SK-N-SH (cell line): ENCODE results near the gene TOLLIP. TPM values are rescaled to one million over a fixed set of nuclear protein-coding genes. Genes with fewer than 3 reads are reported as not detected.
A peak's percentile ranks its signal among the peaks of the same experiment; 100 is the strongest.

Experiments used
- CTCF ChIA-PET: fragments of 300-600, 350-600 bp; formaldehyde crosslinking; extraction: SDS; loops from one replicate; lab custom pipeline; 2021; lab: Yijun Ruan, JAX
- POLR2A ChIA-PET: fragments of 350-600 bp; sonication (Branson Sonifier 250); formaldehyde crosslinking; extraction: SDS; loops from one replicate; lab custom pipeline; 2020; ENCODE audit warnings: antibody characterized with exemption, inconsistent platforms; lab: Yijun Ruan, JAX
- DNase-seq: peaks from one replicate; pipeline ENCODE4 v3.0.0; 2012
- H2AFZ ChIP-seq: fragments of 200-600 bp; sonication (generic); 2 replicates; pipeline ENCODE4 v1.8.1; 2016; ENCODE audit warnings: antibody characterized with exemption, mild to moderate bottlenecking, low read depth
- H3F3A ChIP-seq: fragments of 200-600 bp; sonication (generic); replicated peaks from 2 replicates; pipeline ENCODE3; 2016; ENCODE audit warnings: antibody characterized with exemption, mild to moderate bottlenecking; ENCODE audit not compliant: insufficient read depth
- H3K27ac ChIP-seq, 2 experiments: fragments of 200-500 bp in 1 of 2; fragments of 200-600 bp in 1 of 2; sonication (Bioruptor generic) in 1 of 2; sonication (generic), shearing (Covaris generic) in 1 of 2; 2 replicates each; pipeline versions ENCODE4 v1.5.1 to v1.6.1; 2014 to 2016; ENCODE audit warnings: low read depth in 2 of 2, inconsistent platforms in 1 of 2, low read length in 1 of 2, mild to moderate bottlenecking in 1 of 2, mixed read lengths in 1 of 2
- H3K27me3 ChIP-seq: fragments of 200-600 bp; sonication (generic), shearing (Covaris generic); 2 replicates; pipeline ENCODE4 v1.6.1; 2016; ENCODE audit warnings: mixed run types; ENCODE audit not compliant: insufficient read depth
- H3K36me3 ChIP-seq, 2 experiments: fragments of 200-500 bp in 1 of 2; fragments of 200-600 bp in 1 of 2; sonication (Bioruptor generic) in 1 of 2; sonication (generic) in 1 of 2; replicated peaks in 1 of 2; 2 replicates each; pipeline versions ENCODE3 to v1.5.1; 2014 to 2016; ENCODE audit warnings: low read length in 1 of 2, mild to moderate bottlenecking in 1 of 2; ENCODE audit not compliant: insufficient read depth in 2 of 2, control insufficient read depth in 1 of 2
- H3K4me1 ChIP-seq, 2 experiments: fragments of 200-500 bp in 1 of 2; fragments of 200-600 bp in 1 of 2; sonication (Bioruptor generic) in 1 of 2; sonication (generic), shearing (Covaris generic) in 1 of 2; 2 replicates each; pipeline versions ENCODE4 v1.5.1 to v1.6.1; 2014 to 2016; ENCODE audit warnings: low read depth in 1 of 2, low read length in 1 of 2, mixed run types in 1 of 2; ENCODE audit not compliant: insufficient read depth in 2 of 2, control insufficient read depth in 1 of 2
- H3K4me2 ChIP-seq: fragments of 200-600 bp; sonication (generic), shearing (Covaris generic); 2 replicates; pipeline ENCODE4 v1.6.1; 2017; ENCODE audit warnings: mixed run types
- H3K4me3 ChIP-seq, 2 experiments: fragments of 200-500 bp in 1 of 2; fragments of 200-600 bp in 1 of 2; sonication (Bioruptor generic) in 1 of 2; sonication (generic), shearing (Covaris generic) in 1 of 2; 2 replicates each; pipeline versions ENCODE4 v1.5.1 to v1.8.1; 2014 to 2016; ENCODE audit warnings: low read depth in 2 of 2, inconsistent platforms in 1 of 2, low read length in 1 of 2, mild to moderate bottlenecking in 1 of 2, mixed read lengths in 1 of 2, moderate library complexity in 1 of 2
- H3K79me2 ChIP-seq: fragments of 200-600 bp; sonication (generic); 2 replicates; pipeline ENCODE4 v1.8.1; 2017; ENCODE audit warnings: mild to moderate bottlenecking; ENCODE audit not compliant: insufficient read depth
- H3K9ac ChIP-seq: fragments of 200-600 bp; sonication (generic); 2 replicates; pipeline ENCODE4 v1.6.1; 2017; ENCODE audit warnings: mixed run types
- H3K9me2 ChIP-seq: fragments of 200-600 bp; sonication (generic); 2 replicates; pipeline ENCODE4 v1.6.1; 2017; ENCODE audit warnings: mixed run types
- H3K9me3 ChIP-seq: fragments of 200-600 bp; sonication (generic); 2 replicates; pipeline ENCODE4 v1.6.1; 2017; ENCODE audit warnings: mixed run types, mild to moderate bottlenecking, moderate library complexity
- H4K20me1 ChIP-seq: fragments of 200-600 bp; sonication (generic); 2 replicates; pipeline ENCODE4 v1.6.1; 2017; ENCODE audit warnings: mild to moderate bottlenecking, mixed run types; ENCODE audit not compliant: insufficient read depth
- CHD2 ChIP-seq: fragments of 150-350 bp; IDR thresholded peaks from 2 replicates; pipeline ENCODE4 v1.6.1; 2018; ENCODE audit warnings: low read length; ENCODE audit not compliant: partially characterized antibody
- EP300 ChIP-seq, 2 experiments: IDR thresholded peaks; 2 replicates each; pipeline versions ENCODE4 v1.4.0 to v1.6.1; 2012; ENCODE audit warnings: borderline replicate concordance in 1 of 2, low read depth in 1 of 2, low read length in 1 of 2
- FOSL2 ChIP-seq: IDR thresholded peaks from 2 replicates; pipeline ENCODE4 v1.4.0; 2012; ENCODE audit warnings: low read depth, mild to moderate bottlenecking, moderate library complexity, borderline replicate concordance
- FOXJ3 ChIP-seq: sonication (generic); formaldehyde crosslinking; IDR thresholded peaks from 2 replicates; pipeline ENCODE4 v1.5.1; 2020; ENCODE audit warnings: mild to moderate bottlenecking, missing genetic modification reagents
- FOXM1 ChIP-seq: IDR thresholded peaks from 2 replicates; pipeline ENCODE4 v1.4.0; 2012; ENCODE audit warnings: low read depth, mild to moderate bottlenecking
- GATA2 ChIP-seq: sonication (generic); formaldehyde crosslinking; IDR thresholded peaks from 2 replicates; pipeline ENCODE4 v1.5.0; 2020; ENCODE audit warnings: mild to moderate bottlenecking, missing genetic modification reagents
- MAX ChIP-seq: IDR thresholded peaks from 2 replicates; pipeline ENCODE4 v1.4.0; 2012; ENCODE audit warnings: low read depth
- MXI1 ChIP-seq: IDR thresholded peaks from 2 replicates; pipeline ENCODE4 v1.6.1; 2012; ENCODE audit warnings: mild to moderate bottlenecking, low read depth, low read length, improper control_type of control experiment
- NRF1 ChIP-seq: IDR thresholded peaks from 2 replicates; pipeline ENCODE4 v1.6.1; 2012; ENCODE audit warnings: low read depth, mild to moderate bottlenecking, low read length
- RAD21 ChIP-seq: IDR thresholded peaks from 2 replicates; pipeline ENCODE4 v1.6.1; 2012; ENCODE audit warnings: mild to moderate bottlenecking, low read length
- RCOR1 ChIP-seq: fragments of 150-350 bp; IDR thresholded peaks from 2 replicates; pipeline ENCODE4 v1.6.1; 2017; ENCODE audit warnings: antibody characterized with exemption, low read length
- RFX5 ChIP-seq: IDR thresholded peaks from 2 replicates; pipeline ENCODE4 v1.6.1; 2012; ENCODE audit warnings: mild to moderate bottlenecking, improper control_type of control experiment, low read length
- SIN3A ChIP-seq: IDR thresholded peaks from 2 replicates; pipeline ENCODE4 v1.6.1; 2012; ENCODE audit warnings: low read depth, mild to moderate bottlenecking, low read length, moderate library complexity, borderline replicate concordance
- TCF12 ChIP-seq: IDR thresholded peaks from 2 replicates; pipeline ENCODE4 v1.4.0; 2012
- TEAD4 ChIP-seq: IDR thresholded peaks from 2 replicates; pipeline ENCODE4 v1.4.0; 2012; ENCODE audit warnings: mild to moderate bottlenecking, borderline replicate concordance; ENCODE audit not compliant: insufficient read depth
- USF1 ChIP-seq: IDR thresholded peaks from 2 replicates; pipeline ENCODE4 v1.4.0; 2012; ENCODE audit warnings: low read depth, borderline replicate concordance
- YY1 ChIP-seq: IDR thresholded peaks from 2 replicates; pipeline ENCODE4 v1.4.0; 2012; ENCODE audit warnings: low read depth, mild to moderate bottlenecking
- ZBTB33 ChIP-seq: IDR thresholded peaks from 2 replicates; pipeline ENCODE4 v1.4.0; 2012; ENCODE audit warnings: low read depth, borderline replicate concordance
- WGBS: methylation state at CpG from one replicate; pipeline ENCODE4 v1.1.6; 2017; ENCODE audit warnings: low lambda C conversion rate; 5-methylcytosine and 5-hydroxymethylcytosine counted together
- polyA plus RNA-seq, 3 experiments: library from polyadenylated mRNA; depleted of rRNA; stranded (reverse); fragments of >200 nt; gene quantifications; 2 replicates each; pipeline ENCODE4 v1.2.3, GENCODE V29; 2012

The TOLLIP gene
- polyA plus RNA-seq, 1 of the 3 experiments (the other 2 are of a cell fraction), result 55.4 TPM

GRCh38 chr11:1308743-1309497 is 512 bp downstream of the TOLLIP start:
- Histone ChIP-seq H3F3A (no peaks in the 10 kb centered on the region), H2AFZ (peak overlapping the region; percentile 65; the same call in 1 of the 2 replicates), H3K9me3 (no peaks in the 10 kb centered on the region; the same call in 1 of the 2 replicates), H3K79me2 (peaks cover 54% of the 10 kb centered on the region), H4K20me1 (peaks cover 29% of the 10 kb centered on the region; the same call in 1 of the 2 replicates), H3K4me3 (peak overlapping the region; percentile 75 to 92), H3K4me2 (peak overlapping the region; percentile 98), H3K9ac (peak overlapping the region; percentile 72), H3K4me1 (peaks cover 0 to 24% of the 10 kb centered on the region in 2 experiments; a peak in 2 of 4 replicates), H3K27me3 (no peaks in the 10 kb centered on the region), H3K9me2 (no peaks in the 10 kb centered on the region), H3K27ac (no peak overlapping the region; a peak in 2 of 4 replicates), H3K36me3 (peaks cover 0 to 11% of the 10 kb centered on the region in 2 experiments)
- TF ChIP-seq TCF12 (no peak), RFX5 (no peak), MXI1 (no peak), RCOR1 (no peak), RAD21 (no peak), FOXM1 (no peak)
- POLR2A ChIA-PET, result interaction anchor here (1.0 kb wide), 1 partner anchor 46 kb away, joined by 4 read pairs; no protein-coding TSS in a partner anchor
- DNase-seq, result no peak
- 0% methylated on average over 5 of the region's 58 CpGs for WGBS
- CTCF ChIA-PET, result interaction anchor here (1.0 kb wide), 1 partner anchor 15 kb away, joined by 4 read pairs; no protein-coding TSS in a partner anchor

- H3K27ac ChIP-seq, result no peak overlapping the region
- DNase-seq, result peak; percentile 14
- no peaks in the 10 kb centered on the region for H3K9me2 ChIP-seq
- POLR2A ChIA-PET, result no interaction called here
- H3K9me3 ChIP-seq, result no peaks in the 10 kb centered on the region; the same call in 1 of the 2 replicates
- H3K27me3 ChIP-seq, result no peaks in the 10 kb centered on the region
- H3F3A ChIP-seq, result no peaks in the 10 kb centered on the region
- H2AFZ ChIP-seq, result no peak overlapping the region
- H3K4me1 ChIP-seq, result peaks cover 0 to 24% of the 10 kb centered on the region in 2 experiments; a peak in 2 of 4 replicates
- H3K4me2 ChIP-seq, result peak overlapping the region; percentile 98
- peak overlapping the region; percentile 72 for H3K9ac ChIP-seq
- 75% methylated on average over 20 of the region's 21 CpGs for whole genome bisulfite sequencing
- CTCF ChIA-PET, result no interaction called here
- peaks cover 32% of the 10 kb centered on the region for H4K20me1 ChIP-seq
- peaks cover 0 to 12% of the 10 kb centered on the region in 2 experiments for H3K36me3 ChIP-seq
- peak overlapping the region; percentile 75 to 92 for H3K4me3 ChIP-seq
- H3K79me2 ChIP-seq, result peaks cover 62% of the 10 kb centered on the region
- no peak for TF ChIP-seq FOXJ3 (CRISPR knock-in tag)
- no peak for TF ChIP-seq NRF1
- TF ChIP-seq MXI1, result no peak
- TF ChIP-seq ZBTB33, result no peak
- TF ChIP-seq RFX5, result no peak
- TF ChIP-seq FOXM1, result no peak
- no peak for TF ChIP-seq TEAD4
- TF ChIP-seq FOSL2, result no peak
- no peak for TF ChIP-seq CHD2
- TF ChIP-seq EP300 (IDR thresholded peaks at IDR 0.05; ENCODE audit: borderline replicate concordance in 1 of 2, low read depth in 1 of 2, low read length in 1 of 2), result no peak
- TF ChIP-seq YY1, result no peak
- TF ChIP-seq MAX, result no peak
- TF ChIP-seq RAD21, result no peak
- no peak for TF ChIP-seq GATA2
- no peak for TF ChIP-seq RCOR1
- TF ChIP-seq USF1, result no peak
- TF ChIP-seq TCF12, result no peak
- TF ChIP-seq SIN3A, result no peak
These were observed 1.3 kb downstream of the TOLLIP start for GRCh38 chr11:1307998-1308742.
